HG02870 (cell line): ENCODE results near the gene HIPK3.
"Not testable (repeated sequence)": the region's sequence is repeated elsewhere in the genome, so short reads cannot be mapped to it uniquely, and the experiment has no call there.

ENCODE experiments used
- ATAC-seq: cut with Tn5 transposase; IDR thresholded peaks from one replicate; pipeline ENCODE4 v1.9.1; 2021; ENCODE audit warnings: mild to moderate bottlenecking, moderate library complexity; ENCODE audit not compliant: unreplicated experiment

HIPK3 gene

GRCh38 chr11:33347490-33348125 lies 90.4 kb downstream of the HIPK3 start:
- peak; percentile 79 for ATAC-seq

- ATAC-seq, result no peak
Measured at GRCh38 chr11:33350287-33350686, 93.1 kb downstream of the HIPK3 start.

- ATAC-seq, result no peak
Measured at GRCh38 chr11:33358150-33358831, 101.1 kb downstream of the HIPK3 start.

- ATAC-seq, result no peak
Measured at GRCh38 chr11:33360642-33361041, 103.5 kb downstream of the HIPK3 start.

GRCh38 chr11:33362051-33362910 lies 105.1 kb downstream of the HIPK3 start:
- ATAC-seq, result no peak

GRCh38 chr11:33366918-33367317 lies 109.7 kb downstream of the HIPK3 start:
- ATAC-seq, result no peak

- ATAC-seq, result not testable (repeated sequence)
Measured at GRCh38 chr11:33368475-33368874, 111.3 kb downstream of the HIPK3 start.

GRCh38 chr11:33368931-33369330 lies 111.8 kb downstream of the HIPK3 start:
- no peak for ATAC-seq

GRCh38 chr11:33373636-33374035 lies 116.5 kb downstream of the HIPK3 start:
- ATAC-seq, result no peak

GRCh38 chr11:33375236-33375635 lies 118.1 kb downstream of the HIPK3 start:
- ATAC-seq, result no peak

- no peak for ATAC-seq
Measured at GRCh38 chr11:33375688-33376311, 118.6 kb downstream of the HIPK3 start, which contains the start of gene KIAA1549L. TSS of gene KIAA1549L (plus strand) at chr11:33376108.

GRCh38 chr11:33376331-33377310 lies 119.4 kb downstream of the HIPK3 start:
- no peak for ATAC-seq

GRCh38 chr11:33377412-33378370 lies 120.5 kb downstream of the HIPK3 start:
- no peak for ATAC-seq

GRCh38 chr11:33379947-33380346 lies 122.8 kb downstream of the HIPK3 start:
- peak; percentile 40 for ATAC-seq

- peak; percentile 36 for ATAC-seq
Measured at GRCh38 chr11:33383075-33383919, 126.1 kb downstream of the HIPK3 start.

- no peak for ATAC-seq
Measured at GRCh38 chr11:33383920-33384209, 126.7 kb downstream of the HIPK3 start.

- ATAC-seq, result no peak
Measured at GRCh38 chr11:33384220-33384619, 127.0 kb downstream of the HIPK3 start.

GRCh38 chr11:33387581-33387980 lies 130.4 kb downstream of the HIPK3 start:
- ATAC-seq, result peak; percentile 52
